ENCODE data around the gene CARD19.
"Not testable (repeated sequence)": the region's sequence is repeated elsewhere in the genome, so short reads cannot be mapped to it uniquely, and the experiment has no call there.

The CARD19 gene

DNA sequence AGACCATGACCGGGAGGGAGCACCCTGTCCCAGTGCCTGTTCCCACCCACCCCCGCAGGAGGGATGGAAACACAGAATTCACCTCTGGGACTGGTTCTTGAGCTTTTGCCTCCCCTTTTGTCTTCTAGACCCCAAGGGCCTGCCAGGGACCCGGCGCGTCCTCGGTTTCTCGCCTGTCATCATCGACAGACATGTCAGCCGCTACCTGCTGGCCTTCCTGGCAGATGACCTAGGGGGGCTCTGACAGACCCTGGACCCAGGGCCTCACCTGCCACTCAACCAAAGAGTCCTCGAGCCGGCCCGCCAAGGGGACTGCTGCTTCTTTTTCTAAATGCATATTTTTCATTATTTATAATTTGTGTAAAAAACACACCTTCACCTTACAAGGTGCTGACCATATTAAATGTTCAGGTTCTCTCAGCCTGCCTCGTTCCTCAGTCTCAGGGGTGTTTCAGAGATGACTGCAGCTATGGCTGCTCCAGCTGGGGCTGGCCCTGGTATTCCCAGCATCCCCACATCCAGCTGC is 16.9 kb downstream of the CARD19 start:
- TF ChIP-seq, protein P1, sequence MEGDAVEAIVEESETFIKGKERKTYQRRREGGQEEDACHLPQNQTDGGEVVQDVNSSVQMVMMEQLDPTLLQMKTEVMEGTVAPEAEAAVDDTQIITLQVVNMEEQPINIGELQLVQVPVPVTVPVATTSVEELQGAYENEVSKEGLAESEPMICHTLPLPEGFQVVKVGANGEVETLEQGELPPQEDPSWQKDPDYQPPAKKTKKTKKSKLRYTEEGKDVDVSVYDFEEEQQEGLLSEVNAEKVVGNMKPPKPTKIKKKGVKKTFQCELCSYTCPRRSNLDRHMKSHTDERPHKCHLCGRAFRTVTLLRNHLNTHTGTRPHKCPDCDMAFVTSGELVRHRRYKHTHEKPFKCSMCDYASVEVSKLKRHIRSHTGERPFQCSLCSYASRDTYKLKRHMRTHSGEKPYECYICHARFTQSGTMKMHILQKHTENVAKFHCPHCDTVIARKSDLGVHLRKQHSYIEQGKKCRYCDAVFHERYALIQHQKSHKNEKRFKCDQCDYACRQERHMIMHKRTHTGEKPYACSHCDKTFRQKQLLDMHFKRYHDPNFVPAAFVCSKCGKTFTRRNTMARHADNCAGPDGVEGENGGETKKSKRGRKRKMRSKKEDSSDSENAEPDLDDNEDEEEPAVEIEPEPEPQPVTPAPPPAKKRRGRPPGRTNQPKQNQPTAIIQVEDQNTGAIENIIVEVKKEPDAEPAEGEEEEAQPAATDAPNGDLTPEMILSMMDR (IDR thresholded peaks at IDR 0.05; ENCODE audit: control extremely low read depth, extremely low read depth, low read depth, missing control alignments): no peak
- ChIA-PET POLR2A (no interaction called here), CTCF (no interaction called here)
- no peak for DNase-seq (ENCODE audit: extremely low spot score)

DNA sequence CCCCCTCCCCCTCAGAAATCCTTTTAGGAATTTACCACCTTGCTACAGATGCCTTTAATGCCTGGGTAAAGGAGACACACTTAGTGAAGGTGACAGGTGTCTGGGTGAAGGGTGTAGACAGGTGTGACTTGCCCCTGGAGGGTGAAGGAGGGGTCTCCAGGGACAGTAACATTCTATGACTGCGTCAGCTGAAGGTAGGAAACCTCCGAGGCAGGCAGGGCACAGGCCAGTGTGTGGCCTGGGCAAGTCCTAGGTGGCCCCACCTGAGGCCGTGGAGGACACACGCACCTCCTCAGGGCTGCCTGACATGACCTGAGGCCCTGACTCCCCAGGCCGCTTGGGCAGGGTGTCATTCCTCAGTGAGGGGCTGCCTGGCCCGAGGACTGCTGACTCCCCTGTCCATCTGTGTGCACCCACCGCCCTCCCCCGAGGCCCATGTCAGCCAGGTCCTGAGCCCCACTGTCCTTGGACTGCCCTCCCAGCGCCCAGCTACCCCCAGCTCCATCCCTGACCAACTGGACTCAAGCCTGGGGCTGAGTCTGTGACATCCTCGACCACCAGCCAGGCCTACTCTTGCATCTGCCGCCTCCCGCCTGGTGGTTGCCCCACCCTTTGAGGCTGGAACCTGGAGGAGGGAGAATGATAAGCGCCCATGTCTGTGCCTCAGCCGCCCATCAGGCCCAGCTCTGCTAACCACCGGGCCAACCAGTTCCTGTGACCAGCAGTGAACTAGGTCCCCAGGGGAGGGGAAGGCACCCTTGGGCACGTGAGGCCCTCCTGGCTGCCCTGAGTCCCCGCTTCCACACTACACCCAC is 18.4 kb downstream of the CARD19 start:
- no peak for DNase-seq (ENCODE audit: extremely low spot score)
- TF ChIP-seq, protein P1 (IDR thresholded peaks at IDR 0.05; ENCODE audit: control extremely low read depth, extremely low read depth, low read depth, missing control alignments): no peak
- ChIA-PET CTCF (no interaction called here), POLR2A (no interaction called here)

DNA sequence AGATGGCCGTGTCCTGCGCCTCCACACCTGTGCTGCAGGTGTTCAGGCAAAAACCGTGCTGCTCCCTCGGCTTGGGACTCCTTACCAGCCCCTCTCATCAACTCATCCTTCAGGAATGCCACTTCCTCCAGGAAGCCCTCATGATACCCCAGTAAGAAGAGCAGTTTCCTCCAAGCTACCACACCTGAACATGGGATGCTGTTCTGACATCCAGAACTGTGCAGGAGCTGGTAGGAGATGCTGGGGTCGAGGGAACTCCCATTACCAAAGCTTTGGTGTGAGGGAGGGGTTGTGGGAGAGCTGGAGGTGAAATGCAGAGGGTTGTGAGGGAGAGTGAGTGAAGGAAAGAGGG is 18.9 kb downstream of the CARD19 start:
- no peak for DNase-seq (ENCODE audit: extremely low spot score)
- TF ChIP-seq, protein P1 (IDR thresholded peaks at IDR 0.05; ENCODE audit: control extremely low read depth, extremely low read depth, low read depth, missing control alignments): no peak
- POLR2A ChIA-PET: no interaction called here
- CTCF ChIA-PET: no interaction called here

DNA sequence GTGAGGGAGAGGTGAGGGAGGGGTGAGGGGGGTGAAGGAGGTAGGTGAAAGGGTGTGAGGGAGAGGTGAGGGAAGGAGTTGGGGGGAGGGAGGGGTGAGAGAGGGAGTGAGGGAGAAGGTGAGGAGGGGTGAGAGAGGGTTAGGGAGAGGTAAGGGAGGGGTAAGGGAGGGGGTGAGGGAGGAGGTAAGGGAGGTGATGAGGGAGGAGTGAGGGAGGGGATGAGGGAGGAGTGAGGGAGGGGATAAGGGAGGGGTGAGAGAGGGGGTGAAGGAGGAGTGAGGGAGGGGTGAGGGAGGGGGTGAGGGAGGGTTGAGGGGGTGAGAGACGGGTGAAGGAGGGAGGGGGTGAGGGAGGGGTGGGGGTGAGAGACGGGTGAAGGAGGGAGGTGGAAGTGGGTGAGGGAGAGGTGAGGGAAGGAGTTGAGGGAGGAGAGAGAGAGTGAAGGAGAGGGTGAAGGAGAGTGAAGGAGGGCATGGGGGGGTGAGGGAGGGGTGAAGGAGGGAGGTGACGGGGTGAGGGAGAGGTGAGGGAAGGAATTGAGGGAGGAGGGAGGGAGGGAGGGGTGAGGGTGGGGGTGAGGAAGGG is 19.6 kb downstream of the CARD19 start:
- TF ChIP-seq, protein P1 (IDR thresholded peaks at IDR 0.05; ENCODE audit: control extremely low read depth, extremely low read depth, low read depth, missing control alignments): no peak

DNA sequence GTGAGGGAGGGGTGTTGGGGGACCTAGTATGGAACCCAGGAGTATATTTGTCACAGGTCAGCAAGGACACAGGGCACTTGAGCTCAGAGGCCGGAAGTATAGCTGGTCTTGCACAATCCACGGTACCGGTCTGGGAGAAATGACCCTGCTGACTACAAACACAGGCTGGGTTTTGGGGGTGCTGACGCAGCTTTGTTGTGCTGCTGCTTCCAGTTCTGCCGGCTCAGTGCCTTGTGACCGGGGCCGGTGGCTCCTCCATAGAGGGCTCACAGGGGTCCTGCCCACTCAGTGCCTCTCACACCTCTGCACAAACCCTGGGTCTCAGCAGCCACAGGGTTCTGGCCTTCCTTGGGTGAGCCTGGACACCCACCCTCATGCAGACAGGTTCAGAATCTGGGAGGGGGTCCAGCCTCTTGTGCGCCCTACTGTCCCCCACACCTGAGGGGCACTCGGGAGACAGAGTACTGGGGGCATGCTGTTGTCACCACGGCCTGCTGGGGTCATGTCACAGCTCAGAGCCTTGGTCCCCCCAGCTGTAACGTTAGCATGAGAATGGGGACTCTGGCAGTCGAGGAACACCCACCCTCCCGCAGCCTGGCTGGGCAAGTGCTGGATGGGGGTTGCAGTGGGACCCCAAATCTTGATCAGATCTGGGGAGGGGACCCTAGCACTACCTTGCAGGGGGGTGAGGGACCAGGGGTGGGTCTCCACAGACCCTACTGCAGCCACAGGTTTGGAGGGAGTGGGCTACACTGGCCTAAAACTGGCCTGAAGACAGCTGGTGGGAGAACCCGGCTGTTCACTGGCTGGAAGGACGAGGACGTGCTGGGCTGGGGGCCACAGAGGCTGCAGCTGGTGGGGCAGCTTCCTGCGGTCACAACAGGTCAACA is 20.3 kb downstream of the CARD19 start:
- POLR2A ChIA-PET: interaction anchor here (0.7 kb wide), 2 partner anchors 24 to 1051 kb away, joined by 4 to 7 read pairs; no protein-coding TSS in a partner anchor
- CTCF ChIA-PET: interaction anchor here (16.5 kb wide), 1 partner anchor 9 kb away, joined by 174 read pairs; no protein-coding TSS in a partner anchor
- TF ChIP-seq, protein P1 (IDR thresholded peaks at IDR 0.05; ENCODE audit: control extremely low read depth, extremely low read depth, low read depth, missing control alignments): no peak

More for the DNA sequence above, 19.6 kb downstream of the CARD19 start:
- POLR2A ChIA-PET: interaction anchor here (0.7 kb wide), 2 partner anchors 25 to 1052 kb away, joined by 4 to 7 read pairs; no protein-coding TSS in a partner anchor
- CTCF ChIA-PET: interaction anchor here (16.5 kb wide), 1 partner anchor 8 kb away, joined by 174 read pairs; no protein-coding TSS in a partner anchor
- no peak for DNase-seq (ENCODE audit: extremely low spot score)

DNA sequence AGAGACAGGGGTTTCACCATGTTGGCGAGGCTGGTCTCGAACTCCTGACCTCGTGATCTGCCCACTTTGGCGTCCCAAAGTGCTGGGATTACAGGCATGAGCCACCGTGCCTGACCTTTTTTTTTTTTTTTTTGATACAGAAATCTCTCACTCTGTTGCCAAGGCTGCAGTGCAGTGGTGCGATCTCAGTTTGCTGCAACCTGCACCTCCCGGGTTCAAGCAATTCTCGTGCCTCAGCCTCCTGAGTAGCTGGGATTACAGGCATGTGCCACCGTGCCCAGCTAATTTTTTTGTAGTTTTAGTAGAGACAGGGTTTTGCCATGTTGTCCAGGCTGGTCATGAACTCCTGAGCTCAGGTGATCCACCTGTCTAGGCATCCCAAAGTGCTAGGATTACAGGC is 21.5 kb downstream of the CARD19 start:
- DNase-seq (ENCODE audit: extremely low spot score); POLR2A ChIA-PET: not testable (repeated sequence)
- CTCF ChIA-PET: interaction anchor here (1.4 to 16.5 kb wide), 2 partner anchors 10 to 449 kb away, joined by 5 to 174 read pairs; no protein-coding TSS in a partner anchor

More for the DNA sequence above, 20.3 kb downstream of the CARD19 start:
- DNase-seq (ENCODE audit: extremely low spot score): no peak
